ENCODE results near the gene SCAF8. TPM values are rescaled to one million over a fixed set of nuclear protein-coding genes. Genes with fewer than 3 reads are reported as not detected.

Gene SCAF8
- total and polyA plus RNA-seq, 2 of the 4 experiments (the other 2 are of a cell fraction): 16.1 to 23.5 TPM

DNA sequence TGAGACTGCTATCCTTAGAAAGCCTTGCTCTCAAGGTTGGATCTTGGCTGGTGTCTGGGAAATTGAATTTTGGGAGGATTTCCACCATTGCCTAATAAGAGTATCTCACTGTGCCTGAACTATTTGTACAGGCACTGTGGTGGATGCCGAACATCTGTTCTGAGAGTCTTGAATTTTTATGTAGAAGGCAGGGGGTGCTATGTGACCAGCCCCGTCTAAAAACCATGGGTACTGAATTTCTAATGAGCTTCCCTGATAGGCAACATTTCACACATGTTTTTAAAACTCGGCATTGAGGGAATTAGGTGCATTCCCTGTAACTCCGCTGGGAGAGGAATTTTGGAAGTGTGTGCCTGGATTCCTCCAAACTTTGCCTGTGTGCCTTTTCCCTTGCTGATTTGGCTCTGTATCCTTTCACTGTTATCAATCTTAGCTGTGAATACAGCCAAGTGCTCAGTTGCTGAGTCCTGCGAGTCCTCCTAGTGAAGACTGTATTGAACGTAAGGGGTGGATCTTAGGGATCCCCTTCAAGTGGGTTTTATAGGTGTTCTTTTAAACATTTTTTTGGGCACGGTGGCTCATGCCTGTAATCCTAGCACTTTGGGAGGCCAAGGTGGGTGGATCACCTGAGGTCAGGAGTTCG, 27.6 kb upstream of the SCAF8 start:
- Histone ChIP-seq H3K56ac (ENCODE audit: extremely low read depth, insufficient read depth, low read length) (no peak overlapping the region), H3K18ac (ENCODE audit: low read depth, low read length) (no peak overlapping the region), H2AK9ac (replicated peaks; ENCODE audit: low read depth, low read length, poor library complexity) (no peak overlapping the region), H2BK15ac (ENCODE audit: low read depth, low read length) (no peak overlapping the region), H4K5ac (ENCODE audit: low read depth, low read length) (no peak overlapping the region), H3K36me3 (ENCODE audit: control insufficient read depth, insufficient read depth, low read length) (no peaks in the 10 kb centered on the region), H3K23ac (ENCODE audit: low read depth, low read length) (peak overlapping the region; percentile 27; the same call in 1 of the 2 replicates), H3K9me1 (ENCODE audit: insufficient read depth, low read length) (no peaks in the 10 kb centered on the region; the same call in 1 of the 2 replicates), H3K27me3 (ENCODE audit: control insufficient read depth, insufficient read depth, low read length) (peaks cover 7% of the 10 kb centered on the region), H2BK120ac (ENCODE audit: low read depth, low read length) (no peak overlapping the region), H4K91ac (ENCODE audit: insufficient read depth, low read depth, low read length) (no peak overlapping the region), H2BK5ac (ENCODE audit: low read depth, low read length, poor library complexity, severe bottlenecking) (no peak overlapping the region), H3K14ac (replicated peaks; ENCODE audit: low read depth, low read length) (no peak overlapping the region), H3K27ac (ENCODE audit: insufficient read depth, low read length) (no peak overlapping the region), H3K9me3 (ENCODE audit: control insufficient read depth, insufficient read depth, low read length) (no peaks in the 10 kb centered on the region), H4K20me1 (ENCODE audit: insufficient read depth, low read length) (no peaks in the 10 kb centered on the region), H3K79me1 (ENCODE audit: low read depth in 1 of 2, low read length in 2 of 2) (no peaks in the 10 kb centered on the region), H3K9ac (ENCODE audit: low read depth, low read length) (no peak overlapping the region), H3K4me2 (ENCODE audit: low read depth, low read length) (no peak overlapping the region), H4K8ac (ENCODE audit: low read depth in 2 of 2, low read length in 2 of 2) (no peak overlapping the region), H2AK5ac (ENCODE audit: low read depth, low read length) (no peak overlapping the region), H2AFZ (replicated peaks; ENCODE audit: low read length, poor library complexity) (no peak overlapping the region), H3K4me1 (ENCODE audit: control insufficient read depth, insufficient read depth, low read length) (peaks cover 4% of the 10 kb centered on the region; the same call in 1 of the 2 replicates), H3K4ac (ENCODE audit: low read depth, low read length) (no peak overlapping the region), H3K4me3 (ENCODE audit: insufficient read depth, low read depth, low read length) (no peak overlapping the region), H2BK20ac (ENCODE audit: low read depth, low read length) (no peak overlapping the region)
- no peak for ATAC-seq (ENCODE audit: low read depth)
- no TSS peak for BruUV-seq (replicated peaks)
- ChIA-PET POLR2A (ENCODE audit: unreplicated experiment) (no interaction called here), CTCF (no interaction called here)
- no peak for DNase-seq
- dilution Hi-C loops (cut with HindIII; ENCODE audit: low sequenced_read_pairs, unreplicated experiment) (no loop called here), intact Hi-C loops (cut with micrococcal nuclease) (no loop called here), in situ Hi-C loops (cut with MboI; ENCODE audit: low sequenced_read_pairs) (no loop called here)
- no peak for TF ChIP-seq POLR2A (IDR thresholded peaks at IDR 0.05; ENCODE audit: low read depth, low read length)
- WGBS, 2 experiments (ENCODE audit: extremely low coverage in 2 of 2, insufficient read length in 1 of 2): no CpG with 5 or more reads among the region's 8 CpGs
